DND-41 (cell line): ENCODE results near the gene CCL3.

Source experiments
- CTCF ChIP-seq: IDR thresholded peaks from 2 replicates; pipeline ENCODE4 v1.5.1; 2012; ENCODE audit warnings: borderline replicate concordance, low read length, moderate library complexity, mild to moderate bottlenecking; ENCODE audit not compliant: poor library complexity, severe bottlenecking; ENCODE audit errors: extremely low read depth
- EZH2 ChIP-seq: IDR thresholded peaks from 3 replicates; pipeline ENCODE4 v1.6.1; 2012; ENCODE audit warnings: borderline replicate concordance, low read depth, mild to moderate bottlenecking, moderate library complexity, low read length, inconsistent platforms; ENCODE audit not compliant: severe bottlenecking

- TF ChIP-seq CTCF, result no peak
- TF ChIP-seq EZH2, result no peak
Measured at GRCh38 chr17:36089888-36090836, at the start of gene CCL3.
